HEK293 (cell line): ENCODE data around the gene RAB9A.

Source experiments
- CTCF ChIP-seq: fragments of 450-650 bp; formaldehyde crosslinking; IDR thresholded peaks from 2 replicates; pipeline ENCODE4 v1.5.1; 2016; ENCODE audit warnings: missing biosample characterization, missing genetic modification characterization
- SCRT1 ChIP-seq: fragments of 450-650 bp; formaldehyde crosslinking; IDR thresholded peaks from 2 replicates; pipeline ENCODE4 v1.5.1; 2016; ENCODE audit warnings: missing biosample characterization, missing genetic modification characterization, borderline replicate concordance
- YY1 ChIP-seq: fragments of 450-650 bp; formaldehyde crosslinking; IDR thresholded peaks from 2 replicates; pipeline ENCODE4 v1.5.1; 2018; ENCODE audit warnings: missing biosample characterization, missing genetic modification characterization
- ZNF138 ChIP-seq: fragments of 450-650 bp; formaldehyde crosslinking; IDR thresholded peaks from 2 replicates; pipeline ENCODE4 v1.5.1; 2016; ENCODE audit warnings: missing biosample characterization, missing genetic modification characterization, borderline replicate concordance

GRCh38 chrX:13698432-13698831, 9.5 kb downstream of the RAB9A start:
- TF ChIP-seq ZNF138 (tag by site-specific recombination) (no peak), CTCF (tag by site-specific recombination) (no peak), SCRT1 (no peak), YY1 (tag by site-specific recombination) (no peak)
